Measurements from ENCODE around the gene USP32.
"Not testable (repeated sequence)": the region's sequence is repeated elsewhere in the genome, so short reads cannot be mapped to it uniquely, and the experiment has no call there.

Gene USP32

GRCh38 chr17:60186372-60186771, 205.6 kb downstream of the USP32 start:
- H3K36me3 Mint-ChIP-seq, H3K27ac Mint-ChIP-seq, H3K4me3 Mint-ChIP-seq, H3K27me3 Mint-ChIP-seq, H3K9me3 Mint-ChIP-seq, H3K4me1 Mint-ChIP-seq: not testable (repeated sequence)

- H3K36me3 Mint-ChIP-seq, H3K4me1 Mint-ChIP-seq, H3K9me3 Mint-ChIP-seq, H3K27ac Mint-ChIP-seq, H3K4me3 Mint-ChIP-seq, H3K27me3 Mint-ChIP-seq: not testable (repeated sequence)
Observed at GRCh38 chr17:60180380-60180779, 211.6 kb downstream of the USP32 start.

GRCh38 chr17:60178180-60178579, 213.8 kb downstream of the USP32 start:
- H3K36me3 Mint-ChIP-seq, H3K9me3 Mint-ChIP-seq, H3K27me3 Mint-ChIP-seq, H3K4me1 Mint-ChIP-seq, H3K27ac Mint-ChIP-seq, H3K4me3 Mint-ChIP-seq: not testable (repeated sequence)

GRCh38 chr17:60176763-60177162, 215.2 kb downstream of the USP32 start:
- not testable (repeated sequence) for H3K27me3 Mint-ChIP-seq, H3K27ac Mint-ChIP-seq, H3K36me3 Mint-ChIP-seq, H3K4me1 Mint-ChIP-seq, H3K4me3 Mint-ChIP-seq, H3K9me3 Mint-ChIP-seq

GRCh38 chr17:60174767-60175166, 217.2 kb downstream of the USP32 start:
- peaks cover 18% of the 10 kb centered on the region for H3K4me1 Mint-ChIP-seq
- not testable (repeated sequence) for H3K4me3 Mint-ChIP-seq, H3K9me3 Mint-ChIP-seq, H3K27ac Mint-ChIP-seq, H3K36me3 Mint-ChIP-seq, H3K27me3 Mint-ChIP-seq

- Mint-ChIP-seq H3K9me3 (no peaks in the 10 kb centered on the region), H3K27me3 (no peaks in the 10 kb centered on the region), H3K4me3 (no peak overlapping the region), H3K36me3 (no peaks in the 10 kb centered on the region), H3K27ac (no peak overlapping the region), H3K4me1 (peaks cover 20% of the 10 kb centered on the region)
Observed at GRCh38 chr17:60174035-60174434, 217.9 kb downstream of the USP32 start.

GRCh38 chr17:60173304-60173819, 218.6 kb downstream of the USP32 start:
- peaks cover 20% of the 10 kb centered on the region for H3K4me1 Mint-ChIP-seq
- H3K9me3 Mint-ChIP-seq, result no peaks in the 10 kb centered on the region
- no peaks in the 10 kb centered on the region for H3K27me3 Mint-ChIP-seq
- no peak overlapping the region for H3K4me3 Mint-ChIP-seq
- no peaks in the 10 kb centered on the region for H3K36me3 Mint-ChIP-seq
- peak overlapping the region; percentile 9 for H3K27ac Mint-ChIP-seq

GRCh38 chr17:60171753-60172079, 220.2 kb downstream of the USP32 start:
- Mint-ChIP-seq H3K4me3 (no peak overlapping the region), H3K27me3 (no peaks in the 10 kb centered on the region), H3K4me1 (peaks cover 23% of the 10 kb centered on the region), H3K36me3 (no peaks in the 10 kb centered on the region), H3K9me3 (no peaks in the 10 kb centered on the region), H3K27ac (no peak overlapping the region)

- Mint-ChIP-seq H3K27ac (peak overlapping the region; percentile 92), H3K4me3 (no peak overlapping the region), H3K36me3 (no peaks in the 10 kb centered on the region), H3K27me3 (no peaks in the 10 kb centered on the region), H3K9me3 (no peaks in the 10 kb centered on the region), H3K4me1 (peaks cover 26% of the 10 kb centered on the region)
Observed at GRCh38 chr17:60170835-60171752, 220.8 kb downstream of the USP32 start.

GRCh38 chr17:60169921-60170817, 221.8 kb downstream of the USP32 start:
- Mint-ChIP-seq H3K9me3 (no peaks in the 10 kb centered on the region), H3K4me1 (peaks cover 32% of the 10 kb centered on the region), H3K27ac (peak overlapping the region; percentile 92), H3K36me3 (no peaks in the 10 kb centered on the region), H3K27me3 (peaks cover 2% of the 10 kb centered on the region), H3K4me3 (peak overlapping the region; percentile 35)

GRCh38 chr17:60168654-60169053, 223.3 kb downstream of the USP32 start:
- no peaks in the 10 kb centered on the region for H3K36me3 Mint-ChIP-seq
- H3K4me1 Mint-ChIP-seq, result peaks cover 32% of the 10 kb centered on the region
- no peak overlapping the region for H3K27ac Mint-ChIP-seq
- H3K4me3 Mint-ChIP-seq, result no peak overlapping the region
- no peaks in the 10 kb centered on the region for H3K9me3 Mint-ChIP-seq
- peaks cover 2% of the 10 kb centered on the region for H3K27me3 Mint-ChIP-seq

- H3K27ac Mint-ChIP-seq, result no peak overlapping the region
- no peaks in the 10 kb centered on the region for H3K36me3 Mint-ChIP-seq
- no peak overlapping the region for H3K4me3 Mint-ChIP-seq
- H3K9me3 Mint-ChIP-seq, result no peaks in the 10 kb centered on the region
- H3K4me1 Mint-ChIP-seq, result peaks cover 28% of the 10 kb centered on the region
- H3K27me3 Mint-ChIP-seq, result peaks cover 2% of the 10 kb centered on the region
Observed at GRCh38 chr17:60167065-60167741, 224.7 kb downstream of the USP32 start.

GRCh38 chr17:60165971-60166370, 226.0 kb downstream of the USP32 start:
- Mint-ChIP-seq H3K36me3 (no peaks in the 10 kb centered on the region), H3K4me3 (no peak overlapping the region), H3K9me3 (no peaks in the 10 kb centered on the region), H3K27ac (no peak overlapping the region), H3K4me1 (peaks cover 26% of the 10 kb centered on the region), H3K27me3 (peaks cover 5% of the 10 kb centered on the region)

- H3K9me3 Mint-ChIP-seq, result no peaks in the 10 kb centered on the region
- H3K27me3 Mint-ChIP-seq, result peaks cover 7% of the 10 kb centered on the region
- H3K27ac Mint-ChIP-seq, result peak overlapping the region; percentile 55
- H3K4me3 Mint-ChIP-seq, result no peak overlapping the region
- H3K36me3 Mint-ChIP-seq, result no peaks in the 10 kb centered on the region
- H3K4me1 Mint-ChIP-seq, result peaks cover 18% of the 10 kb centered on the region
Observed at GRCh38 chr17:60165223-60165622, 226.7 kb downstream of the USP32 start.

GRCh38 chr17:60164697-60165096, 227.2 kb downstream of the USP32 start:
- Mint-ChIP-seq H3K9me3 (no peaks in the 10 kb centered on the region), H3K27me3 (peaks cover 11% of the 10 kb centered on the region), H3K4me3 (no peak overlapping the region), H3K36me3 (no peaks in the 10 kb centered on the region), H3K4me1 (peaks cover 13% of the 10 kb centered on the region), H3K27ac (no peak overlapping the region)

Measured in activated naive CD4-positive, alpha-beta T cell treated with anti-CD3 and anti-CD28 coated beads, Interleukin-2, amount 50 U/mL, for 24 hours (primary cell).